Limb (tissue), 2 donors: ENCODE data around the gene AKAIN1.
A peak's percentile ranks its signal among the peaks of the same experiment; 100 is the strongest.

Experiments
- DNase-seq, 2 donors: peaks; one replicate each; pipeline ENCODE4 v3.0.0-alpha.2; 2016; ENCODE audit errors: extremely low spot score in 2 of 2

AKAIN1 gene, protein sequence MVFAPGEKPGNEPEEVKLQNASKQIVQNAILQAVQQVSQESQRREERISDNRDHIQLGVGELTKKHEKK

DNA sequence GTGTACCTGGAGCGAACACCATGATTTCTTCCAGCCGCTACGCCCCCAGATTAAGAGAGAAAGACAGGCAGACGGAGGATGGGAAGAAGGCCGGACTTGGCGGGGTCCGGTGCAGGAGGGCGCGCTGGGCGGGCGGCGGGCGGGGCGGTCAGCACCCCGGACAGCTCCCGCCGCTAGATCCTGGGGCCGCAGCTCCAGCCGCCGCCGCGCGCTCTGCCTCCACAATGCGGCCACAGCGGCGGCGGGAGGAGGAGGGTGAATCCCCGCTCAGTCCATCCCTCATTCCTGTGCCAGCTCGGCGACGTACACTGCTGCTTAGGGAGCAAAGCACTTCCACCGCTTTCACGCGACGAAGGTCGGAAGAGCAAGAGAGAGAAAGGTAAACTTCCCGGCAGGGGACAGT lies at the start of gene AKAIN1:
Gene AKAIN1, minus strand, starts transcription at position 226 of the 403 bp plus-strand sequence. Its CDS starts 204 bp downstream, at position 22.
- peak; percentile 58 to 78 for DNase-seq

DNA sequence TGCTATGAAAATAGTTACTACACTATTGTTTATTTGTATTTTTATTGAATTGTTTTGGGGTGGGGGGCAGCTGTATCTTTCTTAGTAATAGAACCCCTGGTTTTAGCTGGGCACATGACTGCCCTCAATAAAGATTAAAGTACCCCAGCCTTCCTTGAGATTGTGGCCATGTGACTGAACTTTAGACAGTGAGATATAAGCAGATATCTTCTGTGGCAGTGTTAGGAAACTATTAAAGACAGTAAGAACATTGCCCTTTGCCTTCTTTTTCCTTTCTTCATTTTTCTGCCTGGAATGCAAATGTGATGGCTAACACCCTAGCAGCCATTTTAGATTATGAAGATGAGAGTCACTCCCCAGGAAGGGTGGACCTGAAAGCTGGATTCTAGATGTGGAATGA lies 47.9 kb upstream of the AKAIN1 start:
- DNase-seq = no peak

DNA sequence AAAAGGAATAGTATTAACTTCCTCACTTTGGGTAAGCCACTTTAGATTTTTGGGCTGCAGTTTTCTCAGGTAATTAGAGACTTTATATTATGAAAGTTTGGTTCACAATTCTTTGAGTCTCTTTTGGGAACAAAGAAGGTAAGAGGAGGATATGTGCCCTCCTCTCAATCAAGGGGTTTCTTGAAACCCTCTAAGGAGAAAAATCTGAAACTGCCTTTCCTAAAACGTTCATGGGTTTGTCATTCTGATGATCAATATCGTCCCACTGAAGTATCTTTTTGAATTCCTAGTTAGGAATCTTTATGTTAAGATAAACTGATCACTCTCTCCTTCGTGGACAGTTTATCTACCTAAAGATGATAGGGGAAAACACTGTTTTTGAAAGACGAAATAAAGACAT lies 42.4 kb upstream of the AKAIN1 start:
- no peak for DNase-seq

DNA sequence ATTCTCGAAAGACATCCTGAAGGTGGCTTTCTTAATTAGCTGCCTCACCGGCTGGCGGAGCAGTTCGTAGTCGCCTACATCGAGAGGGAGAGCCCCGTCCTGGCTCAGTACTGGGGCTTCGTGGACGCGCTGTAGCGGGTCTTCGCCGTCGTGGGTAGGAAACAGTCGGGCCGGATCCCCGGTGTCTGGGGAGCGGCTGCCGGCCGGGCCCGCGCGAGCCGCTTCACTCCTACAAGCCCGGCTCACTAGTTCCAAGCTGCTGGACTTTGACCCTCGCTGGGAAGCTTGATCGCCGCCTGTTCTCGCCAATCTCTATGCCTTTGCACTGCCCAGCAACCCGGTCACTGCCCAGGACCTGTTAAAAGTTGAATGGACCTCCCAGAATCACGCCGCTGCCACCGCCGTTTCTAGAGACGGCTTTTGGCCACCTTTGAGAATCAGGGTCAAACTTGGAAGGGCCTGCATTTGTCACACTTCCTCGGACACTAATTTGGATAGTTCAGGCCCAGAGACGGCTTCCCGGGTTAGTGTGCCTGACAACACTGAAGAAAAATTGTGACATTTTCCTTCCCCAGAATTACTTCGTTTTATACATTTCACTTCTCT lies 41.4 kb upstream of the AKAIN1 start:
- DNase-seq = peak in 1 of 2 donors; percentile 27

DNA sequence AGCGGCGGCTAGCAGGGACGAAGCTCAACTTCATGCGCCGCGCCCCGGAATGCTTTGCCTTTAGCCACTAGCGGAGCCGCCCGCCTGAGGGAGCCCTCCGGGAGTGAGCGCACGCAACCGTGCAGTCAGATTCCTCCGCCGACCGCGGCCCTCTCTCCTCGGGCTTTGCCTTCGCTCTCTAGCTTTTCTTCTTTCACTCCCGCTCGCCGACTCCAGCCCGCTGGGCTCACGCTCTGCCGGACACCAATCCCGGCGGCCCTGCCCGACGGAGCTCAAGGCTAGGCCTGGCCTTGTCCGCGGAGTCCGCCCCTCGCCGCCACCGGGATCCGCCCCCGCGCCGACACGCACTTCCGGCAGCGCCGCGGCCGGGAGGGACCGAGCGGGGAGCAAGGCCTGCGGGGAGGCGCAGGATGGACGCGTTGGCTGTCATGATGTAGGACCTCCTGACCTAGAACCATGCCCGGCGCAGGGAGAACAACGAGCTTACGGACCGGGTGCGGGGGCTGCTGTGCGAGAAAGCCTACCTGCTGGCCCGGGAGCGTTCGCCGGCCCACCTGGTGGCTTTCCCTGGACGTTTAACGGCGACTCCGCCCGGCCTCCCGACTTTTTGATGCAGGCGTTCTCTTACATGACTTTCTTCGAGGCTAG lies 40.8 kb upstream of the AKAIN1 start:
- DNase-seq = peak; percentile 89 to 95

DNA sequence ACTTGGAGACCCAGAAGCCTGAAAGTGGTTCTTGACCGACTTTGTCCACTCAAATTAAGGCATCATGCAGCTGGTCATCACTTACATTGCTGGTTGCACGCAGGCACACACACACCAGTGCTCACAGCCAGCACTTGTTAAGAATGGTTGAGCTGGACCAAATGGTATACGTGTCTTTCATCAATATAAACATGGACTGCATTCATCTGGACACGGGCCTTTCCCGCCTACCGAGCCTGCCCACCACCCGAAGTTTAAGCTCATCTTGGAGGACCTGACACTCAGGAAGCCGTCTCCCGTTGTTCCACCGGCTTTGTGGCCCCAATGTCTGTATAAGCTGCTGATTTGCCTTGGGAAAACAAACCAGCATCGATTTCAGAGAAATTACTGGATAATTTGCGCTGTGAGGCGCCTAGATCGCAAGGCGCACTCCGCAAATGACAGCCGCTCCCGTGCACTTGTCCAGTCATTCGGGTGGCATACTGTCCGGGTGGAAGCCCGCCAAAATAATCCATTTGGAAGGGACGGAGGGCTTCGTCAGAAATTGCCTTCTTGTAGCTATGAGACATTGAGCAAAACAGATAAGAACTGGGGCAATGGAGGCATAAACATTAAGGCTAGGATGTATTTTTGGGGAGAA lies 40.1 kb upstream of the AKAIN1 start:
- DNase-seq = no peak

DNA sequence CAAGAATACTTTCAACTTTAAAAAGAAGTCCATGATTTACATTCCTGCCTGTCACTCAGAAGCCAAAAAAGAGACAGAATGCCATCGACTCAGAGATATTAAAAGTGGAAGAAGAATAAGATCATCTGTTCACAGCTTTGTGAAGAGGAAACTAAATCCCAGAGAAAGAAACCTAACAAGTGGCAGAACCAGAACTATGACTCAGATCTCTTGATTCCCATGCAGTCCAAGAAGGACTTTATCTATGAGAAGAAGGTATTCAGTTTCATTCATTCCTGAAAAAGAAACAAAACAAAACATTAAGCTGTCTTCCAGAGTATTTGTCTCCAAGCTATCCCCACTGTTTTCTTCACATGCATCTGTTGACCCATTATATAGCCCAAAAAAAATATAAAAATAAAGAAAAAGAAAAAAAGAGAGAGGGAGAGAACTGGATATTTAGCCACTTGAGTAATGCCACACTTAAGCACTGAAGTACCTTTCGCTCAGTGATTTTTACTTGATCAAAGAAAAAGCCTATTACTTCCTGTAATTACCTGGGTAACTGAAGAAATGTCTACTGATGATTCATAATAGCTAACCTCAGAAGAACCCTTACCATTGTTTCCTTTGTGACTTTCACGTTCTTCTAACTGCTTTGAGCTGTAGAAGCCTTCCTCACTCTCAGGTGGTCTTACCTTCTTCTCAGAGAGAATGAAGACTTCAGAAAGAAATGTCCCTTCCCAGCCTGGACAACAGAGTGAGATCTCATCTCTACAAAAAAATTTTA lies 17.7 kb upstream of the AKAIN1 start:
- DNase-seq = no peak

DNA sequence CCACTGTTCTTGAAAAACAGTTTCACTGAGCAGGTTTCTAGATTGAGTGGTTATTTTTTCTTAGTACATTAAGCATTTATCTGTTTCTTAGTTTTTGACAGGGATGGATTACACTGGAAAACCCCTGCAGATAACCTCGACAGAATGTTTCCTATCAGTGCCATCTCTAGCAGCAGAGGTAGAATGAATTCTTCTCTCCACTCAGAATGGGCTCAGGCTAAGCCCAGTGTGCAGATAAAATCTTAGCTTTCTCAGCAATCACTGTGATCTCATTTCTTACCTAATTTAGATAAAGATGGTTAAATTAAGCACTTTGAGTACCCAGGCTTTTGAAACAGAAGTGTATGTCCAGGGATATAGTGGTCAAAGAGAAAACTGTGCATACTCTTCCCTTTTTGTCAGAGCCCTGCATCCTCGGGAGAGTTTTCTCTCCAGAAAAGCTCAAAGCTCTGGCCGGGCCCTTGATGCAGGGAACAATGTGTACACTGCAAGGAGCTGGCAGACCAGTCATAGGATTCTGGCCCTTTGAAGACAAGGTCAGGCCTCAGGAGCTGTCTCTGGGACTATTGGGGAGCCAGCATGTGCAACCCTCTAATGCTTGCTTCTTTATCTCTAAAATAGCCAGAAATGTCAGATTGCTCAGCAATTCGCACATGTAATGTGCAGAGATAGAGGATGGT lies 10.6 kb upstream of the AKAIN1 start:
- DNase-seq = no peak

DNA sequence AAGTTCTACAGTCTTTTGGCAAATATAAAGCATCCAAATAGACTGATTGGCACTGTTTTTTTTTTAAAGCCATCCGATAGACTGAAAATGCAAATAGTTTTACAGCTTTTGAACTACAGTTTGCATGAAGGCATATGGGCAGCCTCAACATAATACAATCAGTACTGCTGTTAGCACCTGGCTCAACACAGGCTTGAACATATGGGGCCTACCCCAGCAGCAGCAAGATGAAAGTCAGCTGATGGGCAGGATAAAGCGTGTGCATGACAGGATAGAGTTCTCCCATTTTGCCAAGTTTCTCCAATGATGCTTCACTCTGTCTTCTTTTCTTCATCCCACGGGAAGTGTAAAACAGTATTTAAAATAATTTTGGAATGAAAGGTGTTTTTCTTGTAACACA lies 1.3 kb upstream of the AKAIN1 start:
- no peak for DNase-seq

DNA sequence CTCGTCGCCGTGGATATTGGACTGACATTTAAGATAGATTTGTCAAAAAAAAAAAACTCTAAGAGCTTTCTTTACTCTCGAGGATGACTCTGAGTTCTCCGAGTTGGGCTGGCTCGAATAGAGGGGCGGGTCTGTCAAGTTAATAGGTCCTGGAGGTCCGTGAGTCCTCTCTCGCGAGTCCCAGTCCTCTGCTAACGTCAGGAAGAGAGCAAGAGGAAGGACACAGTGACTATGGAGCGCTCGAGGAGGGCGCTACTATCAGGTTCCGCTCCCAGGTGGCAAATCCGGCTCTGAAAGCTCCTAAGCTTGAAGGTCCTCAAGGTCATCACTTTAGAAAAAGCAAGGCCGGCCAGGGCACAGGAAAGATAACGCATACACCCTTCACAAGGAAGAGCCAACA lies 404 bp upstream of the AKAIN1 start:
- DNase-seq = no peak

DNA sequence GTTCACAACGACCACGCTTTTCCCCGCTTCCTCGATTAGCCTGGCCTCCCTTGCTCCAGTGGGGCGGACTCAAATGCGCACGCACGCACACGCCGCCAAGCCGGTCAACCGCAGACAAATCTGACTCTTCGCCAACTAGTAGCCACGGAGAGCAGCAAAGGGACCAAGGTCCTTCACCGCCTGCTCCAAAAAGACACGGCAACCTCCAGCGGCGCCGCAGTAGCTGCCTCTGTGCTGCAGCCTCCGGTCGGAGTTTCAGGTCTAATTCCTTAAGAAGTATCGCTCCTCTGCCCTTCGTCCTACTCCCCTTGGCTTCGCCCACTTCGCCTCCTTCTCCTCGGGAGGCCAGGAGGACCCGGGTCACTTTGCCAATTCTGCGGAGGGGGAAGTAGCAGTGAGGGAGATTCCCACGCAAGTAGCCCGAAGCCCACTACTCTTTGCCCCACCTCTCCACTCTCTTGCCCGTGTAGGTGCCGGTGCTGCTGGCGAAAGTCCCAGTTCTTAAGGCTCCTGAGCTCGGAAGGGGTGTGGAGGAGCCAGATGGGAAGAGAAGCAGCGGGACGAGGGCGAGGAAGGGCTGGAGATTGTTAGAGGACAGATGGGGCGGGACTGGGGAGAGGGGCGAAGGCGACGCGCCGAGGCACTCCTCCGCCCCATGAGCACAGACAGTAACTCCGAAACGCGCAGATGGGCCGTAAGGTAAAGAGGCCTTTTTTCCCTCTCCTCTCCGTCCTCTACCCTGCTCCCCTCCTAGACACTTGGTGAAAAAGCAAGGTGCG lies 615 bp downstream of the AKAIN1 start:
- peak in 1 of 2 donors; percentile 29 for DNase-seq

DNA sequence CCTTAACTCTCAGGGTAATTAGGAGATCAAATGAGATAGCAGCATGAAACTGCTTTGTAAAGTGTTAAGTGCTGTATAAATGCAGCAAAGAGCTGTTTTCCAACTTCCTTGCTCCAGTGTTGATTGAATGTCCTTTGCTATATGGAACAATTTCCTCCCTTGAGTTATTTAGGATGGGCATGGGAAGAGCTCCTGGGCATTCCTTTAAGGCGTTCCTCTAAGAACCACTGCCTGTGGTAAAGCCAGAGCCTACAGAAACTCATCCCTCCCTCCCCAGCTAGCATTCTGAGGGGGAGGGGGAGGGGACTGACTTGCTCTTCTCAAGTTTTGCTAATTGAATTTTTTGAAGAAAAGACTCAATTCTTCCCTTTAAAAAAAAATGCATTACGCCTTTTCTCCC lies 1.4 kb downstream of the AKAIN1 start:
- no peak for DNase-seq

DNA sequence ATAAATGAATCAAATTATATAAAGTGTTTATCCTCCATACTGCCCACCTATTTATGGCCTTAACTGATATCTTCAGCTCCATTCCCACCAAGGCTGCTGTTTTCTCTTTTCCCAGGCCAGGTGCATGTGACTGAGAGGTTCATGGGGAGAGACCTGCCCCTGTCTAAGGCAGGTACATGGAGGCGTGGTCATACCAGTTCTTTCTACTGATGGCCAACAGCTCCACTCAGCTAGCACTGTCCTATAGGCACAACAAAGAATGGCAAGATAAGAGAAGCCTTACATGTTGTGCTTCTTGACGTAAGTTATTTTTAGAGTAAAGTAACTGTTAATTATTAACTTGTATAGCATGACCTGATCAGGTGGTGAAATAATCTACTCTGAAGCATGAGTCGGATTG lies 16.8 kb downstream of the AKAIN1 start:
- no peak for DNase-seq

DNA sequence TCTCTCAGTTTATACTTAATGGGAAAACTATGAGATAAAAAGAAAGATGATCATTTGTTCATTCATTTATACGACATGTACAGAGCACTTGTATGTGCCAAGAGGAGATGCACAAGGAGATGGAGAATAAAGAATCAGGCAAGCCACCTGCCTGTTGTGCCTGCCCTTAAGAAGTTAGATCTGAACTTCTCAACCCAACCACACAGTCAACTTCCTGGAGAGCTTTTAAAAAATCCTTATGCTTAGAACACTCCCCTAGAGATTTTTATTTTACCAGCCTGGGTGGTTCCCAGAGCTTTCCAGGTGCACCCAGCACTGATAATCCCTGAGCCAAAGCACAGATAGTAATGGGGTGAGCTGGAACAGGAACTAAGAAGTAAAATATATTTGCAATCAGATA lies 18.5 kb downstream of the AKAIN1 start:
- no peak for DNase-seq

DNA sequence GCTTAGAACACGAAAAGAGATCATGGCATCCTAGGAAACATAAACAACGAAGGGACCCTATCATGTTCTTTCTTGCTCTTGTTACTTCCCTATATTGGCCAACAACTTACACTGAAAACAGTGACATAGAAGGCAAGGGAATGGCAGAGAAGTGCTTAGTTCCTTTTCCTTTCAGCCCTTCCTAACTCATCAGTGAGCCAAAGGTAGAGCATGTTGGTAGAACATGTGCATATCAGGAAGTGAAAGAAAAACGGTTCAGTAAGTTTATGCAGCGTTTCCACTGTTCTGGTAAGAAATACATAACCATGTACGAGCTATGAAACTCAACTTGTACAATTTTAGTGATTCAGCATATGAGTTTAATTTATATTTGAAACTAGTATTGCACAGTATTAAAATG lies 21.7 kb downstream of the AKAIN1 start:
- DNase-seq = no peak

DNA sequence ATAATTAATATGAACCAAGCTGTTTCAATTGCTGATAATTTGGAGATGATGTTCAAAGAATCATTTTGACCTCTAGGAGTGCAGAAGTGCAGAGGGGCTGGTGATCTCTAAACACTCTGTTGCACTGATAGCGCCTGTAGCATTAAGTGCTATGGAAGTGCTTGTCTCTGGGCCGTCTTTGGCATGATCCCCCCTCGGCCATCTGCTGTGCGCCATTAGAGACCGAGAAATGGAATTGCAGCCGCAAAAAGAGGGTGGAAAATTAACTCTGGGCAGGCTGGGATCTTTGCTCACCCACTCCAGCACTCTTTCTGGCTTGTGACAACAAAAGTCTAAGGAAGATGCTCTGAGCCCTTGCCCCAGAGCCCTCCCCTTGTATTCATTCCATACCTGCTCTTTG lies 23.4 kb downstream of the AKAIN1 start:
- DNase-seq = no peak

DNA sequence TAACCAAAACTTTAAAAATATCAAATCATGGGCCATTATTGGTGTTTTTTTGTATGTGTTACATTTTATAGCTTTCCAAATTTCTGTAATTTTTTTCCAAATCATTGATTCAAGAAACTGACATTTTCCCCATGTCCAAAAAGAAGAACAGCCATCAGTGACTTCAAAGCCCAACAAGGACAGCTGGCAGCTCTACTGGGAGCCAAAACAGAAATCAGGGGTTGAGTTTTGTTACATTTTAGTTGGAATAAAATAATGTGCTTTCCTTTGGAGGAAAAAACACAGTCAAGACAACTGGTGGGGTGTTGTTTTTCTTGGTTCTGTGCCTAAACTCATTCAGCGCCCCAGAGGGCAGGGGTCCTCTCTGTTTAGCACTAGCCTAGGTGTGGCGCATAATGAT lies 23.8 kb downstream of the AKAIN1 start:
- no peak for DNase-seq

DNA sequence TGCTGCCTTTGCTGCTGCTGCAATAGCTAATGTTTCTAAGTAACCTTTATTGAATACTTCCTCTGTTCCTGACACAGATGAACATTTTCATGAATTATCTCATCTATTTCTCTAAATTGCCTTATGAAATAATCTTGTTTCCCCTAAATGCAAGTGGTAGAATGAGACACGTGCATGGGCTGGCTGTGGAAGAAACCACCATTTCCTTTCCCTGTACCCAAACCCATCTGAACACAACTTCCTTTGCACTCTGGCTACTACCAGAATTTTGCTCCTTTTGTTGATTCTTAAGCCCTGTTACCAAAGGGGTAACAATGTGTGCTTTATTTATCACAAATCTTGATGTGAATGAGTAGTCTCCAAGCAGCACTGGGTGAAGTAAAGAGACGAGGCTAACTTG lies 29.2 kb downstream of the AKAIN1 start:
- no peak for DNase-seq

DNA sequence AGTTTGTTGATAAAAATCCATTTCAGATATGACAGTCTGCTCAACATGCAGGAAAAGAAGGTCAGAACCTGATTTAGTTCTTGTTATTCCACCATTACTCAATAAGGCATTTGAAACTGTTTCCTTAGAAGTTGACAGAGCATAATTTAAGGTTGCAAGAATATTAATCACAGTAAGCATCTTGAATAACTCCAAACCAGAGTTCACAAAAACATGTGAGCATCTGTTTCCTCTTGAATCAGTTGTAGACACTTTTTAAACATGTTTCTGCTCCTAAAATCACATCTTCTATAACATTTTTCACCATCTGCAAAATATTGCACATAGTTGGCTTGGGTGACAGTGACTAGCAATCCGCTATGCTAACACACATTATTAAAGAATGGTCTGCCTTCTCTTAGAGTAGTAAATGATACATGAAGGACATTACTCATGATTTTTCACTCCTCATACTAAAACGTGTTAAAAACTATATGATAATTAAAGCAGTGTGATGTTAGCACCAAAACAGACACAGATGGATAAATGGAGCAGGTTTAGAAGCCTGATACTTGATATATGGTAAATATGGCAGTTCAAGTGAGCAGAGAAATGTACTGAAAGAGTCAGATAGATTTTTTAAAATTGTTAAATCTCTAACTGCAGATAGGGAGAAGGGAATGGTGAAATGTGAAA lies 30.3 kb downstream of the AKAIN1 start:
- DNase-seq = no peak

DNA sequence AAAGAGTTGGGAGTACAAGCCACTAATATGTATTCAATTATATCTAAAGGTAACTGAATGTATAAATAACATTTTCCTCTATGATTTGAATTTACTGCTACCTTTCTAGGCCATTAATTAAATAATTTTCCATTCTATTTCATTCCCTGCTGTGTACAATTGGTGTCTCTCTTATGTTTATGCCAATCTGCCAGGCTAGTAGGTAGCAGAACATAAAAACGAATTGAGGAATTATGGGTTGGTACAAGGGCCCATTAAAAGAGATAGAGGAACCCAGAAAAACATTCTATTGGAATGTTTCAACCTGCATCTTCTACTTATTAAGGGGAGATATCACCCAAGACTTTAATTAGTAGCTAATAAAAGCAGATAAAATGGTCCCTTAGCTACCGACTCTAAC lies 32.2 kb downstream of the AKAIN1 start:
- DNase-seq = no peak
